GM12892 (cell line): ENCODE data around the gene FSTL5.

Experiments used
- POLR2A ChIP-seq: IDR thresholded peaks from 2 replicates; pipeline ENCODE4 v1.6.1; 2011; ENCODE audit warnings: low read depth, low read length, control low read depth
- TAF1 ChIP-seq: IDR thresholded peaks from 2 replicates; pipeline ENCODE4 v1.6.1; 2011; ENCODE audit warnings: low read depth, mild to moderate bottlenecking, control low read depth, low read length, borderline replicate concordance

GRCh38 chr4:161900110-161900509 is 263.7 kb downstream of the FSTL5 start:
- no peak for TF ChIP-seq POLR2A
- no peak for TF ChIP-seq TAF1
